Panc1 (cell line): ENCODE results near the gene LIMA1.
A peak's percentile ranks its signal among the peaks of the same experiment; 100 is the strongest.

Experiments used
- POLR2AphosphoS5 ChIP-seq: IDR thresholded peaks from 2 replicates; pipeline ENCODE4 v1.6.1; 2012; ENCODE audit warnings: mild to moderate bottlenecking, low read depth, low read length, moderate library complexity
- SIN3A ChIP-seq: IDR thresholded peaks from 2 replicates; pipeline ENCODE4 v1.6.1; 2012; ENCODE audit warnings: low read depth, mild to moderate bottlenecking, low read length, moderate library complexity, borderline replicate concordance; ENCODE audit not compliant: insufficient read depth
- TCF7L2 ChIP-seq: IDR thresholded peaks from 2 replicates; pipeline ENCODE4 v1.6.1; 2011; ENCODE audit warnings: mild to moderate bottlenecking, low read depth, low read length, inconsistent platforms
- TF ChIP-seq, protein P1 (sequence below): fragments of 450-650 bp; IDR thresholded peaks from 2 replicates; pipeline ENCODE4 v1.5.1; 2017; ENCODE audit warnings: mild to moderate bottlenecking

GRCh38 chr12:50201987-50202521, 81.3 kb downstream of the LIMA1 start:
- TF ChIP-seq POLR2AphosphoS5 (0 out of 2 replicates have a peak, but pooled peaks have one; percentile 24), SIN3A (no peak), TCF7L2 (peak; percentile 44; the same call in 1 of the 2 replicates)
- TF ChIP-seq, protein P1, sequence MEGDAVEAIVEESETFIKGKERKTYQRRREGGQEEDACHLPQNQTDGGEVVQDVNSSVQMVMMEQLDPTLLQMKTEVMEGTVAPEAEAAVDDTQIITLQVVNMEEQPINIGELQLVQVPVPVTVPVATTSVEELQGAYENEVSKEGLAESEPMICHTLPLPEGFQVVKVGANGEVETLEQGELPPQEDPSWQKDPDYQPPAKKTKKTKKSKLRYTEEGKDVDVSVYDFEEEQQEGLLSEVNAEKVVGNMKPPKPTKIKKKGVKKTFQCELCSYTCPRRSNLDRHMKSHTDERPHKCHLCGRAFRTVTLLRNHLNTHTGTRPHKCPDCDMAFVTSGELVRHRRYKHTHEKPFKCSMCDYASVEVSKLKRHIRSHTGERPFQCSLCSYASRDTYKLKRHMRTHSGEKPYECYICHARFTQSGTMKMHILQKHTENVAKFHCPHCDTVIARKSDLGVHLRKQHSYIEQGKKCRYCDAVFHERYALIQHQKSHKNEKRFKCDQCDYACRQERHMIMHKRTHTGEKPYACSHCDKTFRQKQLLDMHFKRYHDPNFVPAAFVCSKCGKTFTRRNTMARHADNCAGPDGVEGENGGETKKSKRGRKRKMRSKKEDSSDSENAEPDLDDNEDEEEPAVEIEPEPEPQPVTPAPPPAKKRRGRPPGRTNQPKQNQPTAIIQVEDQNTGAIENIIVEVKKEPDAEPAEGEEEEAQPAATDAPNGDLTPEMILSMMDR, result no peak
